Kidney (tissue), 14 donors: ENCODE results near the gene TDRD12. TPM values are rescaled to one million over a fixed set of nuclear protein-coding genes. Genes with fewer than 3 reads are reported as not detected.

Experiments used
- DNase-seq, 5 donors: peaks; one replicate each; pipeline ENCODE4 v3.0.0-alpha.2; 2013 to 2020
- FAIRE-seq: peaks from 2 replicates; lab custom pipeline; 2012; peaks lifted over from hg19 to GRCh38; lab: Jason Lieb, UNC
- H3K27ac ChIP-seq, 2 donors: one replicate each; pipeline ENCODE4 v1.7.0; 2013; ENCODE audit warnings: low read depth in 2 of 2, low read length in 2 of 2, inconsistent platforms in 1 of 2
- H3K27me3 ChIP-seq: one replicate; pipeline ENCODE4 v1.7.1; 2013; ENCODE audit warnings: low read length, inconsistent platforms; ENCODE audit not compliant: control insufficient read depth, insufficient read depth
- H3K36me3 ChIP-seq, 3 donors: one replicate each; pipeline versions ENCODE4 v1.7.0 to v1.7.1; 2013; ENCODE audit warnings: low read length in 3 of 3, control low read depth in 1 of 3, inconsistent platforms in 1 of 3; ENCODE audit not compliant: insufficient read depth in 3 of 3, control insufficient read depth in 2 of 3
- H3K4me1 ChIP-seq, 3 donors: one replicate each; pipeline versions ENCODE4 v1.7.0 to v1.7.1; 2013; ENCODE audit warnings: low read length in 3 of 3, inconsistent platforms in 1 of 3, low read depth in 1 of 3; ENCODE audit not compliant: control insufficient read depth in 2 of 3, insufficient read depth in 2 of 3
- H3K4me3 ChIP-seq, 3 donors: one replicate each; pipeline versions ENCODE4 v1.7.0 to v1.8.1; 2013; ENCODE audit warnings: low read length in 3 of 3, control low read depth in 1 of 3, inconsistent platforms in 1 of 3
- H3K9ac ChIP-seq, 3 donors: one replicate each; pipeline versions ENCODE4 v1.7.0 to v1.7.1; 2013; ENCODE audit warnings: low read length in 3 of 3, control low read depth in 1 of 3, inconsistent platforms in 1 of 3
- H3K9me3 ChIP-seq, 3 donors: one replicate each; pipeline versions ENCODE4 v1.7.0 to v1.7.1; 2013; ENCODE audit warnings: low read length in 3 of 3, control low read depth in 1 of 3, inconsistent platforms in 1 of 3; ENCODE audit not compliant: control insufficient read depth in 2 of 3, insufficient read depth in 1 of 3
- CTCF ChIP-seq: IDR thresholded peaks from 3 replicates; pipeline ENCODE4 v1.5.1; 2012; ENCODE audit warnings: mild to moderate bottlenecking, moderate library complexity, borderline replicate concordance; ENCODE audit not compliant: insufficient read depth; ENCODE audit errors: extremely low read depth
- intact Hi-C: fragments of 100-400 bp; cut with DNase I; formaldehyde crosslinking; loops from one replicate; pipeline ENCODE4 v1.11.1; 2022
- polyA plus RNA-seq: library from polyadenylated mRNA; stranded (reverse); fragments of 350-450 nt; fragmentation: Illumina TruSeq; extraction: RNeasy Lipid Tissue Mini Kit (QIAGEN cat#74804); gene quantifications from one replicate; pipeline ENCODE4 v1.2.3, GENCODE V29; 2014; ENCODE audit warnings: low read depth, low replicate concordance; ENCODE audit not compliant: insufficient read depth
- total RNA-seq: library from RNA; stranded (reverse); fragmentation: NEBNext Ultra II Directional; extraction: Animal tissue kit (Norgen Biotek cat#: 25700); gene quantifications from one replicate; pipeline ENCODE4 v1.2.1, GENCODE V29; 2021
- donor health status: control.
- donor health status: control.
- donor health status: control.
- donor health status: control.
- donor health status: control.
- donor health status: DM: yes; HTN: yes; CAD: no.
- donor health status: Normal renal cell carcinoma (clear cell type).

The TDRD12 gene
- total and polyA plus RNA-seq, 2 donors from 2014 or later, result 0.38 TPM; not detected in 1

- Histone ChIP-seq H3K36me3 (no peaks in the 10 kb centered on the region), H3K9me3 (no peaks in the 10 kb centered on the region), H3K9ac (no peak overlapping the region), H3K27ac (no peak overlapping the region), H3K27me3 (no peaks in the 10 kb centered on the region), H3K4me1 (no peaks in the 10 kb centered on the region), H3K4me3 (no peak overlapping the region)
- no peak for DNase-seq
- intact Hi-C loops, result no loop called here
- no peak for FAIRE-seq
- no peak for TF ChIP-seq CTCF
Measured at GRCh38 chr19:32748948-32749347, 29.4 kb downstream of the TDRD12 start.

GRCh38 chr19:32749361-32749760, 29.8 kb downstream of the TDRD12 start:
- DNase-seq (no peak), FAIRE-seq (no peak)
- intact Hi-C loops, result no loop called here
- Histone ChIP-seq H3K27me3 (no peaks in the 10 kb centered on the region), H3K27ac (no peak overlapping the region), H3K4me3 (no peak overlapping the region), H3K9me3 (no peaks in the 10 kb centered on the region), H3K9ac (no peak overlapping the region), H3K36me3 (no peaks in the 10 kb centered on the region), H3K4me1 (no peaks in the 10 kb centered on the region)
- no peak for TF ChIP-seq CTCF

DNA sequence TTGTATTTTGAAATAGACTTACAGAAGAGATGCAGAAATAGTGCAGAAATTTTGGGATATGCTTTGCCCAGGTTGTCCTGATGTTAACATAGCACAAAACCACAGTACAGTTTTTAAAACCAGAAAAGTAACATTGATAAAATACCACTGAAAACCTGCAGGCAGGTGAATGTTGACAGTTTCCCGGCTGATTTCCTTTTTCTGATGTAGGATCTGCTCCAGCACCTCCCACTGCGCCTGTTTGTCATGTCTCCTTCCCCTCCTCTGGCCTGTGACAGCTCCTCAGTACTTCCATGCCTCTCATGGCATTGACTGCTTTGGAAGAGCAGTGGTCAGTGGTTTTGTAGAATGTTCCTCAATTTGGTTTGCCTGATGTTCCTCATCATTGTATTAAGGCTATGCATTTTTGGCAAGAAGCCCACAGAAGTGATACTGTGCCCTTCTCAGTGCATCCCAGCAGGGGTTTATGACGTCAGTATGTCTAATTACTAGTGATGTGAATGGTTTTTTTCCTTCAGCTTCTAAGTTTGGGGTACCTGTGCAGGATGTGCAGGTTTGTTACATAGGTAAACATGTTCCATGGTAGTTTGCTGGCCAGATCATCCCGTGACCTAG, 31.0 kb downstream of the TDRD12 start:
- no peak overlapping the region for H3K9ac ChIP-seq
- no peak for TF ChIP-seq CTCF
- no peak overlapping the region for H3K4me3 ChIP-seq
- no peaks in the 10 kb centered on the region for H3K36me3 ChIP-seq
- DNase-seq, result peak in 1 of 5 donors; percentile 2
- FAIRE-seq, result no peak
- intact Hi-C loops, result no loop called here
- H3K4me1 ChIP-seq, result no peaks in the 10 kb centered on the region
- H3K9me3 ChIP-seq, result no peaks in the 10 kb centered on the region
- no peaks in the 10 kb centered on the region for H3K27me3 ChIP-seq
- H3K27ac ChIP-seq, result no peak overlapping the region

DNA sequence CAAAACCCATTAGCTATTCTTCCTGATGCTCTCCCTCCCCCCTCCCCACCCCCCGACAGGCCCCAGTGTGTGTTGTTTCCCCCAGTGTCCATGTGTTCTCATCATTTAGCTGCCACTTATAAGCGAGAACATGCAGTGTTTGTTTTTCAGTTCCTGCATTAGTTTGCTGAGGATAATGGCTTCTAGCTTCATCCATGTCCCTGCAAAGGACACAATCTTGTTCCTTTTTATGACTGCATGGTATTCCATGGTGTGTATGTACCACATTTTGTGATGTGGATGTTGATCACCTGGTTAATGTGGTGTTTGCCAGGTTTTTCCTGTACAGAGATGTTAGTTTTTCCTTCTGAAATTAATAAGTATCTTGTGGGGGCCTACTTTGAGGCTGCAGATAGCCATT, 31.5 kb downstream of the TDRD12 start:
- no peak for TF ChIP-seq CTCF
- H3K27ac ChIP-seq, result no peak overlapping the region
- DNase-seq (no peak), FAIRE-seq (no peak)
- H3K9me3 ChIP-seq, result no peaks in the 10 kb centered on the region
- H3K36me3 ChIP-seq, result no peaks in the 10 kb centered on the region
- no peaks in the 10 kb centered on the region for H3K27me3 ChIP-seq
- no peaks in the 10 kb centered on the region for H3K4me1 ChIP-seq
- intact Hi-C loops, result no loop called here
- H3K9ac ChIP-seq, result no peak overlapping the region
- no peak overlapping the region for H3K4me3 ChIP-seq
